Activated T-cell treated with anti-CD3 and anti-CD28 coated beads for 4 hours (primary cell): ENCODE data around the gene TUBB4A.
"Not testable (repeated sequence)": the region's sequence is repeated elsewhere in the genome, so short reads cannot be mapped to it uniquely, and the experiment has no call there.

Experiments
- DNase-seq: peaks from one replicate; pipeline ENCODE4 v3.0.0-alpha.2; 2020

Gene TUBB4A

GRCh38 chr19:6501740-6502648 lies at the start of gene TUBB4A:
Gene TUBB4A (minus strand): TSS chr19:6502309. CDS start chr19:6502212, 97 bp downstream.
- no peak for DNase-seq

GRCh38 chr19:6551091-6551490 lies 49.0 kb upstream of the TUBB4A start:
- DNase-seq, result no peak

- not testable (repeated sequence) for DNase-seq
Observed at GRCh38 chr19:6550679-6551078, 48.6 kb upstream of the TUBB4A start.

GRCh38 chr19:6543866-6544347 lies 41.8 kb upstream of the TUBB4A start:
- no peak for DNase-seq

- no peak for DNase-seq
Observed at GRCh38 chr19:6540918-6541689, 39.0 kb upstream of the TUBB4A start.

- DNase-seq, result no peak
Observed at GRCh38 chr19:6539514-6539913, 37.4 kb upstream of the TUBB4A start.

GRCh38 chr19:6535558-6536137 lies 33.5 kb upstream of the TUBB4A start:
- no peak for DNase-seq

- DNase-seq, result no peak
Observed at GRCh38 chr19:6534451-6535093, 32.5 kb upstream of the TUBB4A start.

- no peak for DNase-seq
Observed at GRCh38 chr19:6533746-6534418, 31.8 kb upstream of the TUBB4A start.

- DNase-seq, result no peak
Observed at GRCh38 chr19:6533000-6533328, 30.9 kb upstream of the TUBB4A start.

GRCh38 chr19:6532244-6532999 lies 30.3 kb upstream of the TUBB4A start:
- DNase-seq, result no peak

GRCh38 chr19:6531956-6532243 lies 29.8 kb upstream of the TUBB4A start:
- no peak for DNase-seq

GRCh38 chr19:6531163-6531955 lies 29.2 kb upstream of the TUBB4A start:
- no peak for DNase-seq

GRCh38 chr19:6530386-6531162 lies 28.5 kb upstream of the TUBB4A start, which contains the start of gene TNFSF9:
Gene TNFSF9 (plus strand): TSS chr19:6531026. CDS start chr19:6531037, 11 bp downstream.
- DNase-seq, result peak; percentile 83

GRCh38 chr19:6529937-6530385 lies 27.9 kb upstream of the TUBB4A start:
- no peak for DNase-seq

GRCh38 chr19:6529351-6529750 lies 27.2 kb upstream of the TUBB4A start:
- no peak for DNase-seq

- no peak for DNase-seq
Observed at GRCh38 chr19:6528544-6529121, 26.5 kb upstream of the TUBB4A start.

GRCh38 chr19:6527893-6528543 lies 25.9 kb upstream of the TUBB4A start:
- no peak for DNase-seq

GRCh38 chr19:6524311-6524710 lies 22.2 kb upstream of the TUBB4A start:
- DNase-seq, result no peak
